Measurements from ENCODE around the gene CCDC6.
A peak's percentile ranks its signal among the peaks of the same experiment; 100 is the strongest.

The CCDC6 gene

GRCh38 chr10:59879363-59879913 lies 26.9 kb downstream of the CCDC6 start:
- no peak for DNase-seq

DNA sequence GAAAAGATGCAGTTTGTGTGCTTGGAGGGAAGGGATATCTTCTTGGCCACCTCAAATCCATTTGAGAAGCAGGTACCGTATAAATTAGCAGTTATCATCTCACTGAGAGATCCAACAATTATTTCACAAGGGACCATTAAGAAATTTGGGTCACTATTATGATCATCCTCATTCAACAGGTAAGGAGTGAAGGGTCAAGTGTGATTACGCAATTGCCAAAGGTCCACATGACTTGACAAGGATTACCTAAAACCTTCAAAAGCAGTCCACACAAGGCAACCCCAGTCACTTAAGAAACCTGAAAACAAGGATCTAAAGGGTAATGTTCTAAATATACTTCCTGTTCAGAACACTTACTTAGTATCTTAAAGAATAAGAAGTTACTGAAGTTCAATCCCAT lies 27.4 kb downstream of the CCDC6 start:
- no peak for DNase-seq

DNA sequence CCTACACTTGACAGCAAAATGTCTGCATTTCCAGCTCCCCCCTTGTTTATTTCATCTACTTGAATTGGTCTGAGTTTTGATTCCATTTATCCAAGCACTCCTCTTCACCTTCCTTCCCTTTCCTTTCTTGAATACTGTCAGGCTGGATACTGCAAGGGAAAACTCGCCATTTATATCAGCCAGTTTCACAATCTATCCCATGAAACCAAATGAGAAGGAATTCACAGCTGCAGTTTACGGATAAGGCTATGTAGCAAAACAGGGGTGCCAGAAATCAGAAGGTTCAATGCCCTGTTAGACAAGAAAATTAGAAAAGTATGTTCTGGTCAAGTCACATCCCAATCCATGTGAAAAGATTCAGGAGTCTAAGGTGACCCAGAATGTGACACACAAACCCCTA lies 28.1 kb downstream of the CCDC6 start:
- DNase-seq, result no peak

- no peak for DNase-seq
Measured at GRCh38 chr10:59877191-59877671, 29.1 kb downstream of the CCDC6 start.

DNA sequence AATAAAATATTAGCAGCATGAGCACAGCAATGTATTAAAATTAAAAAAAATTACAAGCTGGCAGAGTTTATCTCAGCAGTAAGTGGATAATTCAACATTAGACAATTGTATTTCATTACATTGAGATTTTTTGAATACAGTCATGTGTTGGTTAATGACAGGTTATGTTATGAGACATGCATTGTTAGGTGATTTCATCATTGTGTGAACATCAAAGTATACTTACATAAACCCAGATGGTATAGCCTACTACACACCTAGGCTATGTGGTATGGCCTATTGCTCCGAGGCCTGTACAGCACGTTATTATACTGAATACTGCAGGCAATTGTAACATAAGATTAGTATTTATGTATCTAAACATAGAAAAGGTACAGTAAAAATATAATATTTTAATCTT lies 29.7 kb downstream of the CCDC6 start:
- no peak for DNase-seq

DNA sequence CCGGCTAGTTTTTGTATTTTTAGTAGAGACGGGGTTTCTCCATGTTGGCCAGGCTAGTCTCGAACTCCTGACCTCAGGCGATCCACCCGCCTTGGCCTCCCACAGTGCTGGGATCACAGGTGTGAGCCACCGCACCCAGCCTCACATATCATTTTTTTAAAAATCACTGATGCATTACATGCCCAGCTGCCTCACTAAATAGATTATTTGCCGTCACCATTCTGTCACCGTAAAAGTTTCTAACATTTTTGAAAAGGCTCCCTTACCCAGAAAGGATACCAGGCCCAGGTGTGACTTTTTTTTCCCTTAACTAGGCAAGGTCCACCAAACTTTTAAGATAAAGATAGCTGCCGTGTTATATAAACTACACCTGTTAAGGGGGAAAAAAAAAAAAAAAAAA lies 30.1 kb downstream of the CCDC6 start:
- peak; percentile 36 for DNase-seq

GRCh38 chr10:59873896-59874295 lies 32.5 kb downstream of the CCDC6 start:
- no peak for DNase-seq

DNA sequence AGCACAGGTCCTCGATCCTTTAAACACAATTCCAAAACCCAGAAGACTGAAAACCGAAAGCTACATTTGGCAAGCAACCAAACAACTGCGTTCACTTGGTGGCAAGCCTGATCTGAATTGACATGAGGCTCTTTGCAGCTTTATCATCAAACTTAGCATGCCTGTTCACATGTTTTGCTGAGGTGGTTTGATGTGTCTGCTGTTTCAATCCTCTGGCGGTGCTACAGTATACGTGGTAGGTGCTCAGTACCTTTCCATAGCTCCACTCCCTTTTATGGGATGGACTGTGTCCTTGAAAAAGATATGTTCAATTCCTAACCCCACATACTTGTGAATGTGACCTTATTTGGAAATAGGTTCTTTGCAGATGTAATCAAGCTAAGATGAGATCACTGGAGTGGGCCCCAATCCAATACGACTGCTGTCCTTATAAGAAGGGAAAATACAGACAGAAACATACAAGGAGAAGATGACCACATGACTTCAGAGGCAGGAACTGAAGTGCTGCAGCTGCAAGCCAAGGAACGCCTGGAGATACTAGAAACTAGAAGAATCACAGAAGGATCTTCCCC lies 33.4 kb downstream of the CCDC6 start:
- peak; percentile 3 for DNase-seq

DNA sequence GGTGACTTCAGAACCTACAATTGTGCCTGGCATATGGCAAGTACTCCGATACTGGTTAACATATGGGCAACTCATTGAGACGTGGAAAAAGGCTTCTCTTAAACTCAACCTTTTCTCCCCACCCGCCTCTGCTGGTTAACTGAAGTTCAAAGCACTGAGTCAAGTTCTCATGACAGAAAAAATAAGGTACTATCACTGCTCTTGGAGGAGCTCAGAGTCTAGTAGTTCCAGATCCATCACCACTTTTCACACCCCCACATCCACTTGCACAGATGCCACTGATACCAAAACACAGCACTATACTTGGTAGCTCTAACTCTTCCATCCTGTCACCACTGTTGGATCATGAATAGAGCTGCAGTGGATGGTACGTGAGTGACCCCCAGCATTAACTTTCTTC lies 36.2 kb downstream of the CCDC6 start:
- DNase-seq, result peak; percentile 35

DNA sequence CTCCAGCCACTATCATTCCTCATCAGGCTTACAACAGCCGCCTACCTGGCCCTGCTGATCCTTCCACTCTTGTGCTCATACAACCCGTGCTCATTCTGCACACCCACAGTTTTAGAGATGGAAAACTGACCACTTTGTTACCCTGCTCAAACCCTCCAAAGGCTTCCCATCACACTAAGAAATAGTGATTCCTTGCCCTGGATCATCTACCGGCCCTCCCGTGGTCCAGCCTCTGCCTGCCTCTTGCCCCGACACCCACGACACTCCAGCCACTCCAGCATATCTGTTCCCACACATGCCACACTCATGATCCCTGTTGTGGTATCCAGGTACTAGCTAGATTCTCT lies 36.8 kb downstream of the CCDC6 start:
- DNase-seq, result no peak

GRCh38 chr10:59868696-59869593 lies 37.4 kb downstream of the CCDC6 start:
- DNase-seq, result no peak

DNA sequence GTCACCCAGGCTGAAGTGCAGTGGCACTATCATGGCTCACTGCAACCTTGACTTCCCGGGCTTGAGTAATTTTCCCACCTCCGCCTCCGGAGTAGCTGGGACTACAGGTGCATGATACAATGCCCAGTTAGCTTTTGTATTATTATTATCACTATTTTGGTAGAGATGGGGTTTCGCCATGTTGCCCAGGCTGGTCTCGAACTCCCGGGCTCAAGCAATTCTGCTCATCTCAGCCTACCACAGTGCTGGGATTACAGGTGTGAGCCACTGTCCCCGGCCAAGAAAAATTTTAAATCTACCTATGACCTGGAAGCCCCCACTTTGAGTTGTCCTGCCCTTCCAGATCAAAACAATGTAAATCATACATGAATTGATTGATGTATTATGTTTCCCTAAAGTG lies 38.8 kb downstream of the CCDC6 start:
- no peak for DNase-seq

DNA sequence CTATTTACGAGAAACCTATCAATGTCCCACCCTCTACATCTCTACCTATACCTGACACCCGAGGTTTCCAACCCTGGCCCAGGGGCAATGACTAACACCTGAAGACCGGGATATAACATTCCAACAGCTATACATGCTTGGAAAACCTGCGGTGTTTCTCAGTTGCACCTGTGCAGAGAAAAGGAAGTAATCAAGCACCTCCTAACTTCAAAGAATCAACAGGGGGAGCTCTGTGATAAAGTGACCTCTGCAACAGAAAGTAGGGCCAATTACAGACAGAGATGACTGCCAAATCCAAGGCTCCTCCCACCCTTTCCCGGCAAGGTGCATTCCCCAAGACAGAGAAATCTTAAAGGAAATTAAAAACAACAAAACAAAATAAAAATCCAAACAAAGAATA lies 41.3 kb downstream of the CCDC6 start:
- DNase-seq, result no peak

DNA sequence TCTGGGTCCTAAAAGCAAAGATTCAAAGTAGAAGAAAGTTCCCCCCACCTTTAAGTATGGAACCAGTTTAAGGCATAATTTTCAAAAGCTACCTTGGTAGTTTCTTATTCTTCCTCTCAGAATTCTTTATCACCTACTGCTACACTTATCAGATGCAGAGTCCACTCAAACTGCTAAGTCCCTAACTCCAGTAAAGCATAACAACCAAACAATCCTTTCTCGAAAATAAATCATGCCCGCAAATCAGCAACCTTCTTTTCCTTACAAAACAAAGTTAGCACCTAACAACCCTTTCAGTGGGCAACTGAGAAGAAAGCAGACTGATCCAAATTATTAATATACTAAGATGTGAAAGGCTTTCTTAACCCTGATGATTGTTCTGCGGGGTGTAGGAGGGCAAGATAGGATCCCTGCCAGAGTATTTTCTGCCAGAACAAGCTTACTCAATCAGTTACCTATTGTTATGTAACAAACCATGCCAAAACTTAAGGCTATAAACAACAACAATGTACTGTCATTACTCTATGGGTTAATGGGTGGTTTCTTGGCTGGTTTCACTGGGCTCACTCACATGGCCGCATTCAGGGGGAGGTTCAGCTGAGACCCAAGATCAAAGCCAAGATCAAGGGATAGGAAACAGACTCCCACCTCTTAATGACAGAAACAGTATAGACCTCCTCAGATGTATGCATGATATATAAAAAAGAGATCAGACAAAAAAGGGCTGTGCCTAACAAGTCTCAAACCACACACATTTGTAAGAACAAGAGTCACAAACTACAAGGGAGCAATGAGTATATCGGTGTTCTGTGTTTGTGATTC lies 42.0 kb downstream of the CCDC6 start:
- no peak for DNase-seq

DNA sequence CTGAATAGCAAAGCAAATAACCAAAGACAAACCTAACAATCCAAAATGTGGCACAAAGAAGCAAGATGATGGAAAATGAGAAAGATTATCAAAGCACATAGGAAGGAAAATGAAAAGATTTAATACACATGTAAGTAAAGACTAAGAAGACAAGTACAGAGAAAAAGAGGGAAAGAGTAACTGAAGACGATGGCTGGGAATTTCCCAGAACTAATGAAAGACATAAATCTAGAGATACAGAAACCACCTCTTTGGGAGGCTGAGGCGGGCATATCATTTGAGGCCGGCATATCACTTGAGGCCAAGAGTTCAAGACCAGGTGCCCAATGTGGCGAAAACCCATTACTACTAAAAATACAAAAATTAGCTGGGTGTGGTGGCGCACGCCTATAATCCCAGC lies 46.8 kb downstream of the CCDC6 start:
- no peak for DNase-seq

GRCh38 chr10:59857921-59858320 lies 48.4 kb downstream of the CCDC6 start:
- DNase-seq, result no peak

DNA sequence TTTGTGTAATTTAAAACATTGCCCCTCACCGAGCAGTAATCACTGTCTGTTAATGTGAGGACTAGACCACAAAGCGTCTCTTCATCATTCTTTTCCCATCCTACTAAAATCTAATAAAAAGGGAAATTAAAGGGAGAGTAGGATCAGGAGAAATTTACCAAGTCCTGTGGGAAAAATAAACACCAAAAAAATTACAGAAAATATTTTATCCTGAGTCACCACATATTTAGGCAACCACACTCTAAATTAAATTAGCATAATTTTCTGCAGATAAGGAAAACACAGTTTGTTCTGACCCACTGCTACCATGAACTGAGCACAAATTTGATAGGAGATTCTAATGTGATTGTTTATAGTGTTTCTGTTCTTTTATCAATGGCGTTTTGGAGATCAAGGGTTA lies 49.3 kb downstream of the CCDC6 start:
- DNase-seq, result no peak

DNA sequence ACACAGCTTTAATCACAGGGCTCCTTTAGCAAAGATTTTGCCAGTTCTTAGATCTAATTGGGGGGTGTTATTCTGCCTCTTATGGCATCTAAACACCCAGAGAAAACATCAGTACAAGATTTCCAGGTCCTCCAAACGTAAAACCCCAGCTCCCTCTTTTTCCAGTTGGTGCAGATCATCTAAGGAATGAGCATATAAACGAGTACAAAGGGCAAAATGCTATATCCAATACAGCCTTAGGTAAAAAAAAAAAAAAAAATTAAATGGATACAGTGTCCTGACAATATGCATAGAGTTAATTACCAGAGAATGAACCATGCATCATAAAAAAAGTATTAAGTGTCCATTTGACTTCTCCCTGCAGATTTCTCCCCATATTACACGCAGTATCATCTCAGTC lies 50.3 kb downstream of the CCDC6 start:
- DNase-seq, result no peak

- no peak for DNase-seq
Measured at GRCh38 chr10:59854571-59854970, 51.8 kb downstream of the CCDC6 start.

DNA sequence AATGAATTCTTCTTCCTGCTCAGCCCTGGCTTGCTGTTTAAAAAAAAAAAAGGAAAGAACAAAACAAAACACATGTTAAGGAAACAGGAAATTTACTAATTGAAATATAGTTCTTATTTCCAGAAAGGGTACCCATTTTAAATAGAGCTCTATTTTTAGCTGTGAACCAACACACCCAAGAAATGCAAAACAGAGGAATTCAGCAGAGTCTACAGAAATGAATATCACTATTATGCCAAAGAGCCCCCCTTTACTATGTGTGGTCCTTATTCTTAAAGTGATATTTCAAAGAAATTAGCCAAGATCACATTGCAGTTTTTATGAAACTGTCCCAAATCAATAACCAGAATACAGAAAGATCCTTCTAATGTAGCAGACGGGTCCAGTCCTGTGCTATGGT lies 53.7 kb downstream of the CCDC6 start:
- no peak for DNase-seq

- DNase-seq, result no peak
Measured at GRCh38 chr10:59851864-59852263, 54.5 kb downstream of the CCDC6 start.

DNA sequence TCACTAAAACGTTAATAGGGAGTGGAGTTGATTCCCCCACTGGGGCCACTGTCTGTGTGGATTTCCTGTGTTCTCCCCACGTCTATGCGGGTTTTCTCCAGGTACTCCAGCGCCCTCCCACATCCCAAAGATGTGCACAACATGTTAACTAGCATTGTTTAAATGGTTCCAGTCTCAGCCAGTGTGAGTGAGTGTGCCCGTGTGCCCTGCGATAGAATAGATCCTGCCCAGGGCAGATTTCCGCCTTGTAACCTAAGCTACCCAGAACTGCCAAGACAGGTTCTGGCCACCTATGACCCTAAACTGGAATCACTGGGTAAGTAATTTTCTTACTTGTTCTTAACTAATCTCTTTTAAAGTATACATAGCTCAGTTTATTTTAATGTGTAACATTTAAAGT lies 58.5 kb downstream of the CCDC6 start:
- DNase-seq, result no peak

DNA sequence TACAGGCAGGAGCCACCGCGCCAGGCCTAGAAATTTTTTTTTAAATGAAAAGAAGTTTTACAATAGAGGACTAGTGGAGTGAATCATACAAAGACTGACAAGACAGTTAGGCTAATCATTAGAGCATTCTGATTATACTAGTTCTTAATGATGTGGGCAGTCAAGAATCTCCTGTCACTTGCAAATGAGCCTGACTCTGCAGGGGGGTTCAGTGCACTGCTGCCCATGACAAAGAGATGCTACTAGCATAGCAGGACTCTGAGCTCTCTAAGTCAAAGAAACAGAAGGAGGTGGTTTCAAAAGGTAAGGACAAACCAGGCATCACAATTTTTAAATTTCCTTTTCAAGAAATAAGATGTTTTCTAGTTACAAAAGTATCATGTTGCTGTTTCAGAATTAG lies 59.0 kb downstream of the CCDC6 start:
- DNase-seq, result no peak

DNA sequence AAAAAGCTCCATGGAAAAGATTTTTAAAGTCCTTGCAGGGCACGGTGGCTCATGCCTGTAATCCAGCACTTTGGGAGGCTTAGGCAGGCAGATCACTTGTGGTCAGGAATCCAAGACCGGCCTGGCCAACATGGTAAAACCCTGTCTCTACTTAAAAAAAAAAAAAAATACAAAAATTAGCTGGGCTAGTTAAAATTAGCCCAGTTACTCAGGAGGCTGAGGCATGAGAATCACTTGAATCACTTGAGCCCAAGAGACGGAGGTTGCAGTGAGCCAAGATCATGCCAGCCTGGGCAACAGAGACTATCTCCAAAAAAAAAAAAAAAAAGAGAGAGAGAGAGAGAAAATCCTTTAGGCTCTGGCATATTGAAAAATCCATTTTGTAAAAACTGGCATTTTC lies 61.9 kb downstream of the CCDC6 start:
- DNase-seq, result no peak

Measured in NCI-H2171 (cell line).